Hepatocyte (in vitro differentiated cells): ENCODE results near the gene FBXL3. TPM values are rescaled to one million over a fixed set of nuclear protein-coding genes. Genes with fewer than 3 reads are reported as not detected.

ENCODE experiments used
- DNase-seq: peaks from one replicate; pipeline ENCODE4 v3.0.0-alpha.2; 2016; ENCODE audit warnings: low spot score
- H2AFZ ChIP-seq: fragments of 200-600 bp; sonication (generic); 2 replicates; pipeline ENCODE4 v1.6.0; 2016; ENCODE audit warnings: antibody characterized with exemption, mild to moderate bottlenecking
- H3K27ac ChIP-seq: fragments of 200-600 bp; sonication (generic); 2 replicates; pipeline ENCODE4 v1.5.1; 2016; ENCODE audit warnings: mild to moderate bottlenecking
- H3K27me3 ChIP-seq: fragments of 200-600 bp; sonication (generic); 2 replicates; pipeline ENCODE4 v1.6.1; 2016
- H3K36me3 ChIP-seq: fragments of 200-600 bp; sonication (generic); replicated peaks from 2 replicates; pipeline ENCODE4 v1.5.1; 2016; ENCODE audit warnings: low read depth; ENCODE audit not compliant: insufficient read depth
- H3K4me1 ChIP-seq: fragments of 200-600 bp; sonication (generic); 2 replicates; pipeline ENCODE4 v1.5.1; 2016; ENCODE audit warnings: mild to moderate bottlenecking, moderate library complexity; ENCODE audit not compliant: insufficient read depth
- H3K4me2 ChIP-seq: fragments of 200-600 bp; sonication (generic); 2 replicates; pipeline ENCODE4 v1.6.0; 2016
- H3K4me3 ChIP-seq: fragments of 200-600 bp; sonication (generic); 2 replicates; pipeline ENCODE4 v1.5.1; 2016; ENCODE audit warnings: mild to moderate bottlenecking
- H3K79me2 ChIP-seq: fragments of 200-600 bp; sonication (generic); 2 replicates; pipeline ENCODE4 v1.6.0; 2017; ENCODE audit warnings: mild to moderate bottlenecking
- H3K9me2 ChIP-seq: fragments of 200-600 bp; sonication (generic); replicated peaks from 2 replicates; pipeline ENCODE4 v1.6.0; 2017; ENCODE audit warnings: mild to moderate bottlenecking; ENCODE audit not compliant: insufficient read depth
- H3K9me3 ChIP-seq: fragments of 200-600 bp; sonication (generic); 2 replicates; pipeline ENCODE4 v1.5.1; 2016; ENCODE audit warnings: low read depth, mild to moderate bottlenecking
- H4K20me1 ChIP-seq: fragments of 200-600 bp; sonication (generic); 2 replicates; pipeline ENCODE4 v1.6.0; 2016; ENCODE audit warnings: mild to moderate bottlenecking; ENCODE audit not compliant: insufficient read depth, poor library complexity, severe bottlenecking
- CTCF ChIP-seq: fragments of 200-600 bp; sonication (generic); IDR thresholded peaks from 2 replicates; pipeline ENCODE4 v1.5.1; 2016; ENCODE audit warnings: antibody characterized with exemption, mild to moderate bottlenecking; ENCODE audit not compliant: poor library complexity
- EZH2 ChIP-seq: fragments of 200-600 bp; sonication (generic); IDR thresholded peaks from 2 replicates; pipeline ENCODE4 v1.6.1; 2016; ENCODE audit warnings: antibody characterized with exemption, mild to moderate bottlenecking, borderline replicate concordance
- EZH2phosphoT487 ChIP-seq: fragments of 200-600 bp; sonication (generic); IDR thresholded peaks from one replicate; pipeline ENCODE4 v1.6.1; 2018; ENCODE audit warnings: antibody characterized with exemption, mild to moderate bottlenecking, low read depth, moderate library complexity; ENCODE audit not compliant: unreplicated experiment, severe bottlenecking
- WGBS: methylation state at CpG from one replicate; pipeline ENCODE4 v1.1.6; 2016; ENCODE audit warnings: low lambda C conversion rate; ENCODE audit errors: missing lambda C conversion rate; 5-methylcytosine and 5-hydroxymethylcytosine counted together
- polyA plus RNA-seq: library from polyadenylated mRNA; unstranded; fragments of >200 nt; fragmentation: Nextera tagmentation; extraction: Ambion mirVana; gene quantifications from 2 replicates; pipeline ENCODE4 v1.2.1, GENCODE V29; 2016
- total RNA-seq: library from RNA; depleted of rRNA; stranded (reverse); fragments of >200 nt; gene quantifications from 2 replicates; pipeline ENCODE4 v1.2.3, GENCODE V29; 2014

Gene FBXL3
- total and polyA plus RNA-seq, 2 experiments from 2014 or later = 25.1 to 61.8 TPM

DNA sequence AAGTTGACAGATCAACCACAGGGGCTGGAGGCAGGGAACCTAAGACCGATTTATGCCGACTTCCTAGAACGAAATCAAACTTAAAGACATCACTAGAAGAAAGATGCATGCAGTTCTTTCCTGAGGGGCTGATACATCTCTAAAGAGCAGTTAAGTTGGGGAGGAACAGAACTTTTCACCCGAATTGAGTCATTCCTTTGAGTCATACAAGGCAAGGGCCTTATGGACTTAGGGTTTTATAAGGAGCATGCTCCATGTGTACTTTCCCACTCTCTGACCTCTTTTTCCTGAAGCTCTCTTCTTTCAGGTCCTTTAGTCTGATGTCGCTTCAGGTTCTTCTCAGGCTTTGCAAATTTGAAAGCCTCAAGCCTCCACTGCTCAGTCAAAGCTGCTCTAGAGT lies 7.9 kb upstream of the FBXL3 start:
- H3K27ac ChIP-seq = no peak overlapping the region
- no peaks in the 10 kb centered on the region for H4K20me1 ChIP-seq
- no peak overlapping the region for H3K4me3 ChIP-seq
- no peaks in the 10 kb centered on the region for H3K79me2 ChIP-seq
- no peak overlapping the region for H2AFZ ChIP-seq
- TF ChIP-seq EZH2 (no peak), EZH2phosphoT487 (no peak)
- H3K4me1 ChIP-seq = no peaks in the 10 kb centered on the region
- H3K9me2 ChIP-seq = no peaks in the 10 kb centered on the region
- no peaks in the 10 kb centered on the region for H3K27me3 ChIP-seq
- 90% methylated on average over 5 of the region's 5 CpGs for WGBS
- DNase-seq = no peak
- H3K4me2 ChIP-seq = no peak overlapping the region
- H3K36me3 ChIP-seq = no peaks in the 10 kb centered on the region
- H3K9me3 ChIP-seq = no peaks in the 10 kb centered on the region

GRCh38 chr13:77033717-77034302 lies 6.9 kb upstream of the FBXL3 start:
- Histone ChIP-seq H2AFZ (no peak overlapping the region), H3K27me3 (no peaks in the 10 kb centered on the region), H3K4me3 (no peak overlapping the region), H3K9me3 (no peaks in the 10 kb centered on the region), H3K79me2 (no peaks in the 10 kb centered on the region), H3K27ac (no peak overlapping the region), H3K9me2 (no peaks in the 10 kb centered on the region), H3K4me2 (no peak overlapping the region), H3K4me1 (no peaks in the 10 kb centered on the region), H3K36me3 (no peaks in the 10 kb centered on the region), H4K20me1 (no peaks in the 10 kb centered on the region)
- TF ChIP-seq EZH2phosphoT487 (no peak), EZH2 (no peak), CTCF (no peak)
- no peak for DNase-seq
- 97% methylated on average over 4 of the region's 4 CpGs for WGBS

DNA sequence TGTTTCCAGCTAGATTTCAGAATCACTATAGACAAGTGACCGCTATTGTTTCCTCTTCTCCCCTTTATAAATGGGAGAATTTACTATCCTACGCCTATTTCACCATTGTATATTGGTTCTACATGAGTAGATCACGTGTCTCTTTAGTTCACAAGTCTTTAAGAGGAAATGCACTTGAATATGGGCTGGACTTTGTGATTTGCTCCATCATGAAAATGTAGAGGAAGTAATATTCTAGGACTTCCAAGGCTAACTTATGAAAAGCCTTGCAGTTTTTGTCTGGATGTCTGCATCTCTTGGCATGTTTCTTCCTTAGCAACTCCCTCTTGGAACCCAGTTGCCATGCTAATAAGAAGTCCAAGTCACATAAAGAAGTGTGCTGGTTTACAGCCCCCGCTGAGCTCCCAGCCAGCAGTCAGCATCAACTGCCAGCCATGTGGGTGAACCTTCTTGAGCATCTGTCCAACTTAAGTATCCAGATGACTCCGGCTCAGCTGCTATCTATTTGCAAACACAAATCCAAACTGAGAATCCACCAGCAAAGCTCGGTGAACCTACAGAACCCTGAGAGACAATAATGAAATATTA lies 4.8 kb upstream of the FBXL3 start:
- no peak for DNase-seq
- Histone ChIP-seq H3K79me2 (no peaks in the 10 kb centered on the region), H3K27me3 (no peaks in the 10 kb centered on the region), H3K36me3 (no peaks in the 10 kb centered on the region), H4K20me1 (no peaks in the 10 kb centered on the region), H3K27ac (no peak overlapping the region), H3K9me2 (no peaks in the 10 kb centered on the region), H3K4me3 (no peak overlapping the region), H2AFZ (no peak overlapping the region), H3K4me1 (peaks cover 3% of the 10 kb centered on the region), H3K4me2 (no peak overlapping the region), H3K9me3 (no peaks in the 10 kb centered on the region)
- WGBS = 92% methylated on average over 6 of the region's 6 CpGs
- TF ChIP-seq EZH2phosphoT487 (no peak), CTCF (no peak), EZH2 (no peak)

GRCh38 chr13:77029436-77029835 lies 2.5 kb upstream of the FBXL3 start:
- H3K36me3 ChIP-seq = no peaks in the 10 kb centered on the region
- H3K9me2 ChIP-seq = no peaks in the 10 kb centered on the region
- no peaks in the 10 kb centered on the region for H3K27me3 ChIP-seq
- H3K4me1 ChIP-seq = peaks cover 12% of the 10 kb centered on the region
- 83% methylated on average over 1 of the region's 1 CpG for WGBS
- H4K20me1 ChIP-seq = peaks cover 19% of the 10 kb centered on the region
- no peaks in the 10 kb centered on the region for H3K9me3 ChIP-seq
- no peak for DNase-seq
- no peak overlapping the region for H3K27ac ChIP-seq
- no peak overlapping the region for H3K4me2 ChIP-seq
- H3K4me3 ChIP-seq = no peak overlapping the region
- TF ChIP-seq EZH2 = no peak
- TF ChIP-seq CTCF = no peak
- no peak for TF ChIP-seq EZH2phosphoT487
- H2AFZ ChIP-seq = no peak overlapping the region
- peaks cover 20% of the 10 kb centered on the region for H3K79me2 ChIP-seq
